Right lobe of liver (tissue), 6 donors: ENCODE measurements around the gene WNK2. TPM values are rescaled to one million over a fixed set of nuclear protein-coding genes. Genes with fewer than 3 reads are reported as not detected.
A peak's percentile ranks its signal among the peaks of the same experiment; 100 is the strongest.

ENCODE experiments used
- ATAC-seq, 4 donors: fragments of 200-7000 bp; cut with Tn5 transposase; one replicate each; pipeline ENCODE4 v1.9.1; 2020; ENCODE audit warnings: mild to moderate bottlenecking in 4 of 4, moderate library complexity in 4 of 4
- DNase-seq, 3 donors: peaks; one replicate each; pipeline ENCODE4 v3.0.0-alpha.2; 2020
- H3K27ac ChIP-seq, 3 donors: fragments of 200-600 bp; one replicate each; pipeline ENCODE4 v1.8.0; 2022
- H3K27me3 ChIP-seq, 2 donors: fragments of 200-600 bp; one replicate each; pipeline ENCODE4 v1.8.0; 2022
- H3K36me3 ChIP-seq, 4 donors: fragments of 200-600 bp; sonication (generic) in 1 of 4; one replicate each; pipeline versions ENCODE4 v1.5.1 to v1.8.0; 2017 to 2022; ENCODE audit warnings: control low read depth in 1 of 4
- H3K4me1 ChIP-seq, 4 donors: fragments of 200-600 bp; sonication (generic) in 1 of 4; one replicate each; pipeline versions ENCODE4 v1.5.1 to v1.8.0; 2017 to 2022; ENCODE audit warnings: control low read depth in 1 of 4
- H3K4me3 ChIP-seq, 3 donors: fragments of 200-600 bp; one replicate each; pipeline ENCODE4 v1.8.0; 2022
- H3K9me3 ChIP-seq, 4 donors: fragments of 200-600 bp; sonication (generic) in 1 of 4; one replicate each; pipeline versions ENCODE4 v1.5.1 to v1.8.0; 2017 to 2022; ENCODE audit warnings: control low read depth in 1 of 4
- CTCF ChIP-seq, 4 donors: fragments of 200-600 bp in 3 of 4; fragments of 450-650 bp in 1 of 4; IDR thresholded peaks; one replicate each; pipeline versions ENCODE4 v1.5.1 to v1.8.0; 2016 to 2022; ENCODE audit warnings: antibody characterized with exemption in 4 of 4, mild to moderate bottlenecking in 2 of 4
- POLR2A ChIP-seq: fragments of 450-650 bp; IDR thresholded peaks from one replicate; pipeline ENCODE4 v1.6.1; 2017; ENCODE audit warnings: antibody characterized with exemption, mild to moderate bottlenecking
- WGBS: methylation state at CpG from one replicate; pipeline ENCODE4 v1.1.6; 2018; ENCODE audit warnings: low coverage, low lambda C conversion rate; ENCODE audit not compliant: insufficient coverage; ENCODE audit errors: missing lambda C conversion rate; 5-methylcytosine and 5-hydroxymethylcytosine counted together
- intact Hi-C, 2 donors: fragments of 100-400 bp; cut with DNase I; formaldehyde crosslinking; loops; one replicate each; pipeline versions ENCODE4 v1.11.2 to v1.14.1; 2022
- total RNA-seq, 6 experiments: library from RNA; depleted of rRNA in 2 of 6; stranded (reverse); fragments of >200 nt in 2 of 6; fragmentation: NEBNext Ultra II Directional in 3 of 6; extraction: Animal tissue kit (Norgen Biotek cat#: 25700) in 3 of 6; gene quantifications; one replicate each; pipeline versions ENCODE4 v1.1.0 to v1.2.4, GENCODE V29; 2016 to 2023
- donor health status: DM: no; HTN: yes; CAD: no.
- donor health status: DM: no; HTN: no; CAD: no.
- donor health status: DM: no; HTN: no; CAD: no.
- donor health status: DM: no; HTN: yes; CAD: no.
- donor health status: DM: no; HTN: yes; CAD: no.

Gene WNK2
- total RNA-seq, 6 experiments from 2014 or later = 0.43 to 3.6 (median 1.3) TPM

GRCh38 chr9:93216073-93216365 is 32.1 kb downstream of the WNK2 start:
- ATAC-seq (no peak), DNase-seq (no peak)
- H3K27ac ChIP-seq = no peak overlapping the region
- H3K9me3 ChIP-seq = no peaks in the 10 kb centered on the region
- intact Hi-C loops = no loop called here
- H3K4me3 ChIP-seq = no peak overlapping the region
- TF ChIP-seq POLR2A = no peak
- TF ChIP-seq CTCF (IDR thresholded peaks at IDR 0.05) = no peak
- H3K27me3 ChIP-seq = no peaks in the 10 kb centered on the region
- WGBS = no CpG with 5 or more reads among the region's 1 CpG
- H3K36me3 ChIP-seq = no peaks in the 10 kb centered on the region
- no peaks in the 10 kb centered on the region for H3K4me1 ChIP-seq

GRCh38 chr9:93217706-93218105 is 33.8 kb downstream of the WNK2 start:
- intact Hi-C loops = no loop called here
- H3K36me3 ChIP-seq = no peaks in the 10 kb centered on the region
- H3K9me3 ChIP-seq = no peaks in the 10 kb centered on the region
- no peaks in the 10 kb centered on the region for H3K4me1 ChIP-seq
- H3K27me3 ChIP-seq = no peaks in the 10 kb centered on the region
- DNase-seq (no peak), ATAC-seq (no peak)
- TF ChIP-seq POLR2A (no peak), CTCF (IDR thresholded peaks at IDR 0.05) (no peak)
- H3K4me3 ChIP-seq = no peak overlapping the region
- no peak overlapping the region for H3K27ac ChIP-seq
- WGBS = 100% methylated on average over 1 of the region's 5 CpGs

GRCh38 chr9:93218161-93218560 is 34.2 kb downstream of the WNK2 start:
- intact Hi-C loops = no loop called here
- Histone ChIP-seq H3K36me3 (no peaks in the 10 kb centered on the region), H3K9me3 (no peaks in the 10 kb centered on the region), H3K27me3 (no peaks in the 10 kb centered on the region), H3K27ac (no peak overlapping the region), H3K4me1 (no peaks in the 10 kb centered on the region), H3K4me3 (no peak overlapping the region)
- peak in 1 of 3 donors; percentile 34 for DNase-seq
- TF ChIP-seq CTCF (IDR thresholded peaks at IDR 0.05) (no peak), POLR2A (no peak)
- WGBS = 40% methylated on average over 1 of the region's 6 CpGs
- ATAC-seq = no peak

GRCh38 chr9:93218671-93219420 is 34.9 kb downstream of the WNK2 start:
- no peak overlapping the region for H3K27ac ChIP-seq
- DNase-seq (peak in 1 of 3 donors; percentile 46), ATAC-seq (peak in 1 of 4 donors; percentile 6)
- intact Hi-C loops = no loop called here
- TF ChIP-seq CTCF (IDR thresholded peaks at IDR 0.05) = no peak
- no peak for TF ChIP-seq POLR2A
- no peaks in the 10 kb centered on the region for H3K27me3 ChIP-seq
- WGBS = no CpG with 5 or more reads among the region's 11 CpGs
- H3K36me3 ChIP-seq = no peaks in the 10 kb centered on the region
- H3K9me3 ChIP-seq = no peaks in the 10 kb centered on the region
- no peak overlapping the region for H3K4me3 ChIP-seq
- H3K4me1 ChIP-seq = no peaks in the 10 kb centered on the region
